HUES64 (cell line): ENCODE measurements around the gene CD200R1.

ENCODE experiments used
- H3K27ac ChIP-seq: 2 replicates; pipeline ENCODE4 v1.7.0; 2013; ENCODE audit warnings: low read depth, low read length, inconsistent platforms
- H3K27me3 ChIP-seq: 2 replicates; pipeline ENCODE4 v1.6.1; 2013; ENCODE audit warnings: mild to moderate bottlenecking, low read length; ENCODE audit not compliant: insufficient read depth
- H3K36me3 ChIP-seq: 2 replicates; pipeline ENCODE4 v1.6.1; 2013; ENCODE audit warnings: mild to moderate bottlenecking, low read length; ENCODE audit not compliant: insufficient read depth
- H3K4me1 ChIP-seq: 2 replicates; pipeline ENCODE4 v1.6.1; 2013; ENCODE audit warnings: mild to moderate bottlenecking, low read length, moderate library complexity; ENCODE audit not compliant: insufficient read depth
- H3K4me3 ChIP-seq: 2 replicates; pipeline ENCODE4 v1.5.1; 2013; ENCODE audit warnings: mild to moderate bottlenecking, low read length, moderate library complexity
- H3K9ac ChIP-seq: 2 replicates; pipeline ENCODE4 v1.6.1; 2013; ENCODE audit warnings: mild to moderate bottlenecking, low read depth, low read length
- H3K9me3 ChIP-seq: 2 replicates; pipeline ENCODE4 v1.6.1; 2013; ENCODE audit warnings: low read depth, low read length; ENCODE audit not compliant: insufficient read depth
- WGBS: fragments of 150-250, 120-280 bp; methylation state at CpG from one replicate; pipeline ENCODE4 v1.1.7; 2013; ENCODE audit warnings: missing lambda C conversion rate; 5-methylcytosine and 5-hydroxymethylcytosine counted together

Gene CD200R1

GRCh38 chr3:112884678-112885290, 90.1 kb downstream of the CD200R1 start:
- Histone ChIP-seq H3K9me3 (no peaks in the 10 kb centered on the region), H3K4me1 (peaks cover 13% of the 10 kb centered on the region), H3K27me3 (no peaks in the 10 kb centered on the region), H3K4me3 (no peak overlapping the region), H3K9ac (no peak overlapping the region), H3K27ac (no peak overlapping the region), H3K36me3 (no peaks in the 10 kb centered on the region)
- 88% methylated on average over 4 of the region's 4 CpGs for WGBS

- WGBS, result 99% methylated on average over 3 of the region's 4 CpGs
- no peaks in the 10 kb centered on the region for H3K9me3 ChIP-seq
- no peak overlapping the region for H3K9ac ChIP-seq
- H3K4me3 ChIP-seq, result no peak overlapping the region
- H3K36me3 ChIP-seq, result no peaks in the 10 kb centered on the region
- H3K4me1 ChIP-seq, result no peaks in the 10 kb centered on the region
- H3K27me3 ChIP-seq, result no peaks in the 10 kb centered on the region
- no peak overlapping the region for H3K27ac ChIP-seq
These were observed 93.0 kb downstream of the CD200R1 start for GRCh38 chr3:112881891-112882290.

GRCh38 chr3:112875561-112875960, 99.3 kb downstream of the CD200R1 start:
- Histone ChIP-seq H3K27me3 (no peaks in the 10 kb centered on the region), H3K27ac (no peak overlapping the region), H3K9me3 (no peaks in the 10 kb centered on the region), H3K36me3 (no peaks in the 10 kb centered on the region), H3K4me1 (peaks cover 8% of the 10 kb centered on the region; the same call in 1 of the 2 replicates), H3K4me3 (no peak overlapping the region), H3K9ac (no peak overlapping the region)
- WGBS, result 92% methylated on average over 2 of the region's 2 CpGs

GRCh38 chr3:112874725-112875124, 100.2 kb downstream of the CD200R1 start:
- Histone ChIP-seq H3K4me3 (no peak overlapping the region), H3K9ac (no peak overlapping the region)

GRCh38 chr3:112873632-112874031, 101.3 kb downstream of the CD200R1 start:
- H3K27me3 ChIP-seq, result no peaks in the 10 kb centered on the region
- H3K4me1 ChIP-seq, result peaks cover 8% of the 10 kb centered on the region; the same call in 1 of the 2 replicates
- H3K27ac ChIP-seq, result no peak overlapping the region
- H3K36me3 ChIP-seq, result no peaks in the 10 kb centered on the region
- WGBS, result no CpG with 5 or more reads among the region's 2 CpGs
- H3K9me3 ChIP-seq, result no peaks in the 10 kb centered on the region
- no peak overlapping the region for H3K4me3 ChIP-seq
- no peak overlapping the region for H3K9ac ChIP-seq

More at GRCh38 chr3:112874725-112875124, 100.2 kb downstream of the CD200R1 start:
- Histone ChIP-seq H3K27ac (no peak overlapping the region), H3K36me3 (no peaks in the 10 kb centered on the region), H3K9me3 (no peaks in the 10 kb centered on the region), H3K27me3 (no peaks in the 10 kb centered on the region), H3K4me1 (peaks cover 8% of the 10 kb centered on the region; the same call in 1 of the 2 replicates)

GRCh38 chr3:112871735-112872134, 103.2 kb downstream of the CD200R1 start:
- Histone ChIP-seq H3K9ac (no peak overlapping the region), H3K36me3 (no peaks in the 10 kb centered on the region), H3K9me3 (no peaks in the 10 kb centered on the region), H3K4me1 (peaks cover 8% of the 10 kb centered on the region; the same call in 1 of the 2 replicates), H3K27me3 (no peaks in the 10 kb centered on the region), H3K4me3 (no peak overlapping the region), H3K27ac (no peak overlapping the region)
- WGBS, result 90% methylated on average over 3 of the region's 3 CpGs
